WERI-Rb-1 (cell line): ENCODE measurements around the gene TBC1D5.

Source experiments
- DNase-seq: peaks from one replicate; pipeline ENCODE4 v3.0.0-alpha.2; 2020
- H3K27ac ChIP-seq: fragments of 250-450 bp; sonication (Bioruptor Pico); 2 replicates; pipeline ENCODE4 v1.5.1; 2020; ENCODE audit warnings: mild to moderate bottlenecking, moderate library complexity
- H3K27me3 ChIP-seq: fragments of 250-450 bp; sonication (Bioruptor Pico); 2 replicates; pipeline ENCODE4 v1.5.1; 2021; ENCODE audit warnings: mild to moderate bottlenecking, low read depth, moderate library complexity; ENCODE audit not compliant: insufficient read depth, severe bottlenecking
- H3K36me3 ChIP-seq: fragments of 250-450 bp; sonication (Bioruptor Pico); 2 replicates; pipeline ENCODE4 v1.5.1; 2020; ENCODE audit warnings: mild to moderate bottlenecking, moderate library complexity
- H3K4me3 ChIP-seq: 2 replicates; pipeline ENCODE4 v1.5.1; 2011; ENCODE audit warnings: low read depth, mild to moderate bottlenecking, control low read depth, low read length
- H3K9me3 ChIP-seq: fragments of 250-450 bp; sonication (Bioruptor Pico); 2 replicates; pipeline ENCODE4 v1.5.1; 2021; ENCODE audit warnings: mild to moderate bottlenecking, moderate library complexity; ENCODE audit not compliant: severe bottlenecking
- TF ChIP-seq, protein P1 (sequence below): IDR thresholded peaks from 2 replicates; pipeline ENCODE4 v1.5.1; 2011; ENCODE audit warnings: low read depth, mild to moderate bottlenecking, control low read depth, inconsistent platforms, low read length

TBC1D5 gene

DNA sequence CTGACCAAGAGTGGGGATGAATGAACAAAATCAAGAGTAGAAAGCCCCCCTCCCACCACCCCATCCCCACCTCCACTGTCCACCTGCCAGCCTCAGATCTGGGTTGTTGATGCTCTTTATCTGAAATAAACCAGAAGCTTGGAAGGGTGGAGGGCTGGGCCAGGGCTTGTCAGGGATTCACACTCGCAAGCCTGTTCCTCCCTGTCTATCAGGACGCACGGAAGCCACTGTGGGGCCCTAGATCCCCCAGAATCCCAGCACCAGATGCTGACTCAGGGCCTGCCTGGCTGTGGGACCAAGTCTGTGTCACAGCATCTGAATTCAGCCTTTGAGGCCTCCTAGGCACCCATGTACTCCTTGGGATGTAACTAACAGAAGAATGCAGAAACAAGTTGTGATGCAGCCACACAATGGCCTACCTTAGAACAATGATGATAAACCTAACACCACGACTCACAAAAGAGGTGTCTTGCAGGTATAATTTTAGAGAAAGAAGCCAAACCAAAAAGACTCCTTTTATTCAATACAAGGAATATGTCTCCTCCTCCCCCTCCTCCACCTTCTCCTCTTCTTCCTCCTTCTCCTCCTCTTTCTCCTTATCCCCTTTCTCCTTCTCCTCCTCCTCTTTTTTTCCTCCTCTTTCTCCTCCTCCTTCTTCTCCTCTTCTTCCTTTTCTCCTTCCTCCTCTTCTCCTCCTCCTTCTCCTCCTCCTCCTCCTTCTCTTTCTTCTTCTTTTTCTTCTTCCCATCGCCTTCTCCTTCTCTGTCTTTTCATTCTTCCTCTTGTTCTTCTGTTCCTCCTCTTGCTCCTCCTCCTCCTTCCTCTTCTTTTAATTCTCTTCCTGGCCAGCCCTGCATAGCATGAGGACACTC is 623.0 kb downstream of the TBC1D5 start:
- peaks cover 10% of the 10 kb centered on the region for H3K9me3 ChIP-seq
- no peak overlapping the region for H3K4me3 ChIP-seq
- no peaks in the 10 kb centered on the region for H3K27me3 ChIP-seq
- TF ChIP-seq, protein P1, sequence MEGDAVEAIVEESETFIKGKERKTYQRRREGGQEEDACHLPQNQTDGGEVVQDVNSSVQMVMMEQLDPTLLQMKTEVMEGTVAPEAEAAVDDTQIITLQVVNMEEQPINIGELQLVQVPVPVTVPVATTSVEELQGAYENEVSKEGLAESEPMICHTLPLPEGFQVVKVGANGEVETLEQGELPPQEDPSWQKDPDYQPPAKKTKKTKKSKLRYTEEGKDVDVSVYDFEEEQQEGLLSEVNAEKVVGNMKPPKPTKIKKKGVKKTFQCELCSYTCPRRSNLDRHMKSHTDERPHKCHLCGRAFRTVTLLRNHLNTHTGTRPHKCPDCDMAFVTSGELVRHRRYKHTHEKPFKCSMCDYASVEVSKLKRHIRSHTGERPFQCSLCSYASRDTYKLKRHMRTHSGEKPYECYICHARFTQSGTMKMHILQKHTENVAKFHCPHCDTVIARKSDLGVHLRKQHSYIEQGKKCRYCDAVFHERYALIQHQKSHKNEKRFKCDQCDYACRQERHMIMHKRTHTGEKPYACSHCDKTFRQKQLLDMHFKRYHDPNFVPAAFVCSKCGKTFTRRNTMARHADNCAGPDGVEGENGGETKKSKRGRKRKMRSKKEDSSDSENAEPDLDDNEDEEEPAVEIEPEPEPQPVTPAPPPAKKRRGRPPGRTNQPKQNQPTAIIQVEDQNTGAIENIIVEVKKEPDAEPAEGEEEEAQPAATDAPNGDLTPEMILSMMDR, result no peak
- no peak overlapping the region for H3K27ac ChIP-seq
- no peak for DNase-seq
- H3K36me3 ChIP-seq, result no peaks in the 10 kb centered on the region

DNA sequence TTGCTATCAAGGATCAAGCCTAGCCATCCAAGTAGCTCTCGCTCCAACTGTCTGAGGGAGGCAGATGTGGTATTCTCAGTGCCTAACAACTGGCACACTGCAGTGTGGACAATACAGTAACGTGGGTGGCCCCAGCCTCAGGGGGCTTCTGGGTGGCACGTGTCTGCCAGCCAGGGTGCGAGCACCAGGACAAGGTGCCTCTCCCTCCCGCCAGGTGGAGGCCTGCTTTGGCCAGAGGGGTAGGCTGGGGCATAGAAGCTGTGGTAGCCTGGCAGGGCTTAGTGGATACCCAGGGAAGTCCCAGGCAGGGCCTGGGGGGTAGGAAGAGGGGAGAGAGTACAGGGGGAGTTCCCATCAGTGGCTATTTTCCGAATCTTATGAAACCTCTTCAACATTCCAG is 623.7 kb downstream of the TBC1D5 start:
- no peak overlapping the region for H3K4me3 ChIP-seq
- no peaks in the 10 kb centered on the region for H3K36me3 ChIP-seq
- no peak for DNase-seq
- no peak overlapping the region for H3K27ac ChIP-seq
- H3K9me3 ChIP-seq, result peaks cover 10% of the 10 kb centered on the region
- TF ChIP-seq, protein P1, result no peak
- no peaks in the 10 kb centered on the region for H3K27me3 ChIP-seq

DNA sequence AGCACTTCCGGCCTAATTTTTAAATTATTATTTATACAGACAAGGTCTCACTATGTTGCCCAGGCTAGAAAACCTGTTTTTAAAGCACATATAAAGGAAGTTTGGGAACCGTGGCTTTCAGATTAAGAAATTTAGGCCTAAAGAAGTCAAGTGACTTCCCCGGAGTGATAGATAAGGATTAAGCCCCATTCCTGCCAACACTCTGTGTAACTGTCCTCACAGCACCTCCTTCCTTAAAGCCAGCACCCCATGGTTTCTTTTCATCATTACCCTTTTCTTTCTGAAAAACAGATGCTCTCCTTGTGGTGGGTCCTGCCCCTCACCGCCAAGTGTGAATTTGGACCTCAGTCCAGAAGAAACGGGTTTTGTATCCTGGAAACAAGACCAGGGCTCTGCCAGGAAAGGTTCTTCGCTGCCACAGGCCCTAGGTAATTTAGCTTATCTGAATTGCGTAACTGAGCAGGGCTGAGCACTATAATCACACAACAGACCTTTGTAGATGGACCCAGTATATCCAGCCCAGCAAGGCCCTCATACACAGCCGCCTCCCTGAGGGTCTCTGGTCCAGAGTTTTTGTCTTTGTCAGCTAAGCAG is 626.3 kb downstream of the TBC1D5 start:
- no peak overlapping the region for H3K27ac ChIP-seq
- TF ChIP-seq, protein P1, result no peak

DNA sequence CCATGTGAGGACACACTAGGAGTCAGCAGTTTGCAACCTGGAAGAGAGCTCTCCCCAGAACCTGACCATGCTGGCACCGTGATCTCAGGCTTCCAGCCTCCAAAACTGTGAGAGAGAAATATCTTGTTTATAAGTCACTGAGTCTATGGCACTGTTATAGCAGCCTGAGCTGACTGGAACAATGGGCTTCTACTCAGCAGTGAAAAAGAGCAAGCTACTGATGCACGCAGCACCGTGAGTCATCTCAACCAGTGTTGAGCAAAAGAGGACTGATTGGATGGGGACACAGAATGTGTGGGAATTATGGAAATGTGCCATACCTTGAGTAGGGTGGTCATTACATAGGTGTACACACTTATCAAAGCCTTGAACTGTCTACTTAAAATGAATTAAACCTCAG is 627.2 kb downstream of the TBC1D5 start:
- H3K4me3 ChIP-seq, result no peak overlapping the region
- DNase-seq, result no peak
- no peaks in the 10 kb centered on the region for H3K27me3 ChIP-seq
- TF ChIP-seq, protein P1, result no peak
- peaks cover 3% of the 10 kb centered on the region for H3K9me3 ChIP-seq
- no peaks in the 10 kb centered on the region for H3K36me3 ChIP-seq
- no peak overlapping the region for H3K27ac ChIP-seq

More for the DNA sequence above, 626.3 kb downstream of the TBC1D5 start:
- H3K27me3 ChIP-seq, result no peaks in the 10 kb centered on the region
- H3K36me3 ChIP-seq, result no peaks in the 10 kb centered on the region
- no peak overlapping the region for H3K4me3 ChIP-seq
- peaks cover 5% of the 10 kb centered on the region for H3K9me3 ChIP-seq
- DNase-seq, result no peak

DNA sequence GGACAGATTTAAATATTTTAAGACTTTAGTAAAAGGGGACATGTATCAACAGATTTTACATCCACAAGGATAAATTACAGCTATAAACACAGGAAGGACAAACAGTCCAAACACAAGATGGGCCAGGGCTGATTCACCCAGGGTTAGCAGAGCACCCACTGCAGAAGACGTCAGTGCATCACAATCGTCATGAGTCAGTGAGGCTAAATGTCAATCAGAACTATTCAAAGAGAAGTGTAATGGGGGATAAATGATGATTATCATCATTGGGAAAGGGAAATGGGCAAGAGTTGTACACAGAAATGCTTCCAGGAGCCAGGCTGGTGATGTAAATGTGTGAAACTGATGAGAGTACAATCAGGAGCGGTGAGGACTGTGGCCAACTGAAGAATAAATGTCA is 630.8 kb downstream of the TBC1D5 start:
- TF ChIP-seq, protein P1, result no peak
- Histone ChIP-seq H3K27ac (no peak overlapping the region), H3K9me3 (no peaks in the 10 kb centered on the region), H3K4me3 (no peak overlapping the region), H3K27me3 (no peaks in the 10 kb centered on the region), H3K36me3 (no peaks in the 10 kb centered on the region)
- DNase-seq, result no peak
